COLO829 (cell line): ENCODE data around the gene MXRA7.

Source experiments
- DNase-seq: peaks from one replicate; pipeline ENCODE4 v3.0.0; 2012; ENCODE audit warnings: low spot score

The MXRA7 gene

DNA sequence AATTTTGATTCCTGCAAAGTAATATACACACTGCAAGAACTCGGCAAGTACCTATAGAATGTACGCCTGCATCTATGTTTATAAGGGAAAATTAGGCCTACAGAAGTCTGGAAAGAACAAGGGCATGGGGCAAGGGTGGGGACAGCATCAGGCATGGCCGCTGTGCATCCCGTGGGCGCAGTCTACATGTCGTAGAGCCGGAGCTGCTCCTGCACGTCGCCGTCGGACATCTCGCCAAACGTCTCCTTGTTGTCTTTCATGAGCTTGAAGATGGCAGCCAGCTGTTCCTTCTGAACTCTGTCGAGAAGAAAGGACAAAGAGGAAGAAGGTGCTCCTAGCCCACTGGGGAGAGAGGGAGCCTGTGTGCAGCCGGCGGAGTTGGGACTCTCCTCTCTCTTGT lies 33.4 kb downstream of the MXRA7 start:
- DNase-seq, result no peak

DNA sequence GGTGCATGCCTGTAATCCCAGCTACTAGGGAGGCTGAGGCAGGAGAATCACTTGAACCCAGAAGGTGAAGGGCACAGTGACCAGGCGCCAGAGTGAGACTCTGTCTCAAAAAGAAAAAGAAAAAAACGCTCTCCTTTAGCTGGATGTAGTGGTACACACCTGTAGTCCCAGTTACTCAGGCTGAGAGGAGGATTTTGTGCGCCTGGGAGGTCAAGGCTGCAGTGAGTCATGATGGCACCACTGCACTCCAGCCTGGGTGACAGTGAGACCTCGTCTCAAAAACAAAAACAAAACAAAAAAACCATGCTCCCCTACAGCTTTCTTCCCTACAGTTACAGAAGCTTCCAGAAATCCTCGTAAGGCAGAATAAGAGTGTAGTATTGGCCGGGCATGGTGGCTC lies 34.1 kb downstream of the MXRA7 start:
- DNase-seq, result no peak

DNA sequence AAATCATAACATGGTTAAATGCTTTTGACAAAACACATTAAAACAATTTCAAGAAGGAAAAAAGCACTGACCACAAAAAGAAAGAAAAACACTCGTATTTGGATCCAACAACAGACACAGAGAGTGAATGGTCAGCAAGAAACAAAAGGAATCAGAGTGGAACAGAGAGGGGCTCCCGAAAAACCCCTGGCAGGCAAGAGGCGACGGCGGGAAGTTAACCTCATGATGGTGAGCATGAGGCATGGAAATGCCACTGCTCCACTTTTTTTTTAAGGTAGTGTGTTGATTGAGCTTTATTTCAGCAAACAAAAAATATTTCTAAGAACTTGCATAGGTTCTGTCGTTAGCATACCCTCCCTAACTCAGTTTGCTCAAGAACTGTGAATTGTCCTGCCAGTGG lies 35.1 kb downstream of the MXRA7 start:
- no peak for DNase-seq

DNA sequence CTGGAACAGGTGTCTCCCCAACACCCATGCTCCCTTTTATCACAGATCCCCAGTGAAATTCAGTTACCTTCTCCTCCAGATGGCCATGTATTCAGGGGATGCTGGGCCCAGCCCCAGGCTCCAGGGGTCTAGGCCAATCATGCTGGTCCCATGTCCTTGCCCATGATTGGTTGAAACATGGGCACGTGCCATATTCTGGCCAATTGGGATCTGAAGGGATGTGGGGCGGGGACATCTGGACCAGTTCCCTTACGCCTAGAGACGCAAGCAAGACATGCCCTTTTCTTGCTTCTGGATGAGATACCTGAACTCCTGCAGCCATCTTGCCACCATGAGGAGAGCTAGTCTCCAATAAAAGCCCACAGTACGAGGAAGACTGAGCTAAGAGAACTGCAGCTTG lies 36.2 kb downstream of the MXRA7 start:
- DNase-seq, result no peak

DNA sequence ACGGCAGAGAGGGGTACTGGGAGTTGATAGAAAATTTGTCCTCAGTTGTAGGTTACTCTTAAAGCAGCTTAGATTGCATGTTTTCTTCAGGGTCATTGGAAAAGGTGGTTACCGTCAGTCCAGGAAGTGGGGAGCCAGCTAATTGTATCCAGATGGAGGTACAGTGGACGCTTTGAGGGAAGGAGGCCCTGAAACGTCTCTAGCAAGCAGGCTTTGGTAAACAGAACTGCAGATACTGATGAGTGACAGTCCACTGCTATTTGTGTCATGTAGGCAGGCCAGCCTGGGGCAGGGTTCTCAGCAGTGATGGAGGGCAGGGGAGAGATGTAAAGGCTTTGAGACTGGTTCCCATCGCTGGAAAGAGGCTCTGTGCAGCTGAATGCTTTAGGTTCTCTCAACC lies 37.0 kb downstream of the MXRA7 start:
- DNase-seq, result no peak

DNA sequence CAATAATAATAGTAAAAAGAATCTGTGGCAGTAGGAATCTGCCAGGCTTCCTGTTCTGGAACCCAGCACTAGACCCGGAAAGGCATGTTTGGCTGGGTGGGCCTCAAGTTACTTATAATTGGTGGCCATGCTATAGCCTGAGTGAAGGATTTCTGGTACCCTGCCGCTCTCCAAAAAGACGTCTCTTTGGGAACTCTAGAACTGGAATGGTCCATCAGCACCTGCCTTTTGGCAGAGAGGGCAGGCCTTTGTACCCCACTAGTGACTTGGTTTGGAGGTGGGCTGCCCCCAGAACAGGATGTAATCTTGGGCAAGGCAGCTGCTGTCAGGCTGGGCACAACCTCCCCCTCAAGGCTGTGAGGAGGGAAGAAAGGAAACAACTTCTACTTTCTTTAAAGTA lies 37.9 kb downstream of the MXRA7 start:
- DNase-seq, result no peak

DNA sequence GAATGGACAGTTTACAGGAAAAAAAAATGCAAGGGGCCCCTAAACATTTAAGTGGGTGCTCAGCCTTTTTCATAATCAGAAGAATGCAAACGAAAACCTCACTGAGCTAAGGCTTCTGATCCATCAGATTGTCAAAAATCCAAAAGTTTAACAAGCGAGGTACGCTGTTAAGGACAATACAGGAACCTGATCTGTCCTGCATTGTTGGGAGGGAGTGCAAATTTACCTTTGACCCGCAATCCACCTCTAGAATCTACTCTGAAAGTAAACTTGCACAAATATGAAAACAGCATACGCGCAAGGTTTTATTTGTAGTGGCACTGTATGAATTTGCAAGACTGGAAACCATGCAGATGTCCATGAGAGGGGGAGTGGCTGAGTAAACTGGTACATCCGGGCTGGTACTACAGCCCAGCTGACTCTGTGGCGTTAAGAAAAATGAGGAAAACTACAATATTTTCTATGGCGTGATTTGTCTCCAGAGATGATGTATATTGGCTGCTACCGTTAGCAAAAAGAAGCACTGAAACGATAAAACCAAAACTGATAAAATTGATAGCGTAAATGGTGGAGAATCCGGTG lies 38.4 kb downstream of the MXRA7 start:
- DNase-seq, result peak; percentile 31

DNA sequence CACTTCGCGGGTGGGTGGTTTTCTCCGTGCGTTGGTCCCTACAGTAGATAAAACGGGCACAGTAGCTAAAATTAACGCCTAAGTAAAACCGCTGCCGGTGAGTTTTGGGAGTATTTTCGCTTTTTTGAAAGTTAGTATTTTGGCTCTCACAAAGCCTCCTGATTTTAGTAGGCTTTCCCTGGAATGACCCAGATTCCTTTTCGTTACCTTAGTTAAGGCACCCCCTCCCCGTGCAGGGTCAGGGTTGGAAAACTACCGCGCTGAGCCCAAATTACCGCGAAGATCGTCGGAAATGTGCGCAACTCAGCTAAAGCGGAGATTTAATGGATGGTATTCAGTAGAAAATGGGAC lies 38.9 kb downstream of the MXRA7 start:
- DNase-seq, result no peak

DNA sequence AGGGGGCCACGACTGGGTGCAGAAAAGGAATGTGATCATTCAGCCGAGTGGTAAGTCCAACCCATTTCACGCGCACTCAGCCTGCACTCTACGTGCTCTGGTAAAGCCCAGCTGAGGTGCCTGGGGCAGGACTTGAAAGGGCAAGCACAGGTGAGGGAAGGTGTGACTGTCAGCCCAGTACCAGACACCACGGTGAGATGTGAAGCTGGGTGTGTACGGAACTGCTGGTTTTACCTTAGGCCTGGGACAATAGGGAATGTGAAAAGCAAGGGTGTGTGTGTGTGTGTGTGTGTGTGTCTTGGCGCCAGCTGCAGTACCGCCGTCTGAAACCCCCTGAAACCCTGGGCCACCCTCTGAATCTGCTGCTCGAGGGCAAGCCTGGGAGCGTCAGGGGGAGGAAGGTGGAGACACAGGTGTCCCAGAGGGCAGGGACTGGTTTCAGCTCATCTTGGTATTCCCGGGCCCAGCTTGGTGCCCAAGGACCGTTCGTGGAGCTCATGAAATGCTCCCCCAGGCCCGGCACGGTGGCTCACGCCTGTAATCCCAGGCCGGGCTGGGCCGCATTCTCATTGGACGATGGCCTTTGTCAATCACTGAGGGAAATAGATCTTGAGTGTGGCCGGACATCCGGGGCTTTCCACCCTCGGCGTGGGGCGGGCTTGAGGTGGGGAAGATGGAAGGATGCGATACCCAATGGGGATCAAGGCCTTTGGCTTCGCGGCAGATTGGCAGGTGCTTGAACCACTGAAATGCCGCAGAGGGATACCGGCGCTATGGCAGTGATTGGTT lies 39.4 kb downstream of the MXRA7 start:
- DNase-seq, result peak; percentile 99

DNA sequence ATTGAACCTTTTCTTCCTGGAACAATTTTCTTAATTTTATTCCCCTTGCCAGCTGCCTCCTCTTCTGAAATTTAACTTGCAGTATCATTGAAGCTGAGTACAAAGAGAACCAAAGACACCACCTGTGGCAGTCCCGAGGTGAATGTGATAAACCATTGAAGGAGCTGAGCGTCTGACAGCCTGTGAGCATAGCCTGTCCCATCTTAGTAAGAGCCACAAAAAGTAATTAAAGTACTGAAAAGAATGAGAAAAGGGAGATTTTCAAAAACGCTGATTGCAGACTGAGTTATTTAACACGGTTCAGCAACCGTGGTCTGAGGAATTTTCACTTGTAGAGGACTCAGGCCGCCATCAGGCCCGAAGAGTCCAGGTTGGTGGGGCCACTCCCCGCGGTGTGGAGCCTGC lies 40.0 kb downstream of the MXRA7 start:
- no peak for DNase-seq

DNA sequence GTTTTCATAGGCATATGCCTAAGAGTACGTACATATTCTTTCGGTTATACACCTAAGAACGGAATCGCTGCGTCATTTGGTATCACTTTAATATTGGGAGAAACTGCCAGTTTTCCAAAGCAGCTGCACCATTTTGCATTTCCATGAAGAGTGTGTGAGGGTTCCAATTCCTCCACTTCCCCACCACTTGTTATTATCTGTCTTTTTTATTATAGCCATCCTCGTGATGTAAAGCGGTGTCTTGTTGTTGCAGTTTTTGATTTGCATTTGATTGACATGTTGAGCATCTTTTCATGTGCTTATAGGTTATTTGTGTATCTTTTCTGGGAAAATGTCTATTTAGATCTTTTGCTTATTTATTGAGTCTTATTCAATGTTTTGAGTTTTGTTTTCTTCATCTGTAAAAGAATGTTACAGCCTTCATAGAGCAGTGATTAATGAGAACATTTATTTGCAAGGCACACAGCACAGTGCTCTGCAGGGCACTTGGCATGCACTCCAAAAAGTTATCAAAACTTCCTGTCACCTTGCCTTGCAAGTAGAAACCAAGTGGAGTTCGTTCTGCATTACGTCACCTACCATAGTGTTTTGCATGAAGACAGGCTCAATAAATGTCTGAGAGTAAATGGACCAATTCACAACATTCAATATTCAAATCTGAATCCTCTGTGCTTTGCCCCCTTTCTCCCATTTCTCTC lies 40.6 kb downstream of the MXRA7 start:
- DNase-seq, result no peak

DNA sequence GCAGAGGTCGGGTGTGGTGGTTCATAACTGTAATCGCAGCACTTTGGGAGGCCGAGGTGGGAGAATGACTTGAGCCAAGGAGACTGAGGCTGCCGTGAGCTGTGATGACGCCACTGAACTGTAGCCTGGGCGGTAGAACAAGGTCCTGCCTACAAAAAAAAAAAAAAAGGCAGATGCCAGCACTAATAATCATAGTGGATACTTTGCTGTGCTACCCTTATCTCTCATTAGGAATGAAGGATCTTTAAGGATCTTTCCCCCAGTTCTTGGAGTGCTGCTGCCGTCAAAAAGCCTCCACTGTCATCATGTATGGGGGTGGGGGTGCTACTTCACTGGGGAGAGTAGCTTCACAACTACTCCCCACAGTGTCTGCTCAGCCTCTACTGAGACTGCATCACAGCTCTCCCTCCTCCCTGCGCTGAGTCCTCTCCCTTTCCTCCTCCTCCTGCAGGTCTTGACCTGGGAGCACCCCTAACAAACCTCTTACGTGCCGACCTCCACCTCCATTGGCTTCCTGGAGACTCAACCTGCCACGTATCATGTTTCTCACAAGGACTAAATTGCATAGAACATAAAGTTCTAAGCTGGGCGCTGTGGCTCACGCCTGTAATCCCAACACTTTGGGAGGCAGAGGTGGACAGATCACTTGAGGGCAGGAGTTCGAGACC lies 42.8 kb downstream of the MXRA7 start:
- DNase-seq, result no peak

DNA sequence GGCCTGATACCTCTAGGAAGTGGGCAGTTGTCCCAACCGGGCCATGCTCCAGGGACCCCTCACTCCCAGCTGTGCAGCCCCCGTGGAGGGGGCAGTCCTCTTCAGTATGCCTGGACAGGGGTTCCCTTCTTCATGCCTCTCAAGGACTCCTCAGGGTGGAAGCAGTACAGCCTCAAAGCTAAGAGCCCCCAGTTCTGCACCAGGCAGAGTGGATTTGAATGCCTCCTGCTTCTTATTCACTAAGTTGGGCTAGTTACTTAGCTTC lies 43.3 kb downstream of the MXRA7 start:
- DNase-seq, result no peak

DNA sequence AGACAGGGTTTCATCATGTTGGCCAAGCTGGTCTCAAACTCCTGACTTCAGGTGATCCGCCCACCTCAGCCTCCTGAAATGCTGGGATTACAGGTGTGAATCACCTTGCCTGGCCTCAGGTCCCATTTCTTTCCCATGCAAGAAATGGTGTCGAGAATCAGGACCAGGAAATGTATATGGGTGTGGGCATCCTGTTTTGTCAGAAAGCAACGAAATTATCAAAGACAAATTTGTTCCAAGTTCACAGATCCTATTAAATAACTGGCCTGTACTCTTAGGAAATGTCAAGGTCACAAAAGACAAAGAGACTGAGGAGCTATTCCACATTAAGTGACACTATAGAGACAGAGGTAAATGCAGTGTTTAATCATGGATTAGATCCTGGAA lies 50.1 kb downstream of the MXRA7 start:
- no peak for DNase-seq

DNA sequence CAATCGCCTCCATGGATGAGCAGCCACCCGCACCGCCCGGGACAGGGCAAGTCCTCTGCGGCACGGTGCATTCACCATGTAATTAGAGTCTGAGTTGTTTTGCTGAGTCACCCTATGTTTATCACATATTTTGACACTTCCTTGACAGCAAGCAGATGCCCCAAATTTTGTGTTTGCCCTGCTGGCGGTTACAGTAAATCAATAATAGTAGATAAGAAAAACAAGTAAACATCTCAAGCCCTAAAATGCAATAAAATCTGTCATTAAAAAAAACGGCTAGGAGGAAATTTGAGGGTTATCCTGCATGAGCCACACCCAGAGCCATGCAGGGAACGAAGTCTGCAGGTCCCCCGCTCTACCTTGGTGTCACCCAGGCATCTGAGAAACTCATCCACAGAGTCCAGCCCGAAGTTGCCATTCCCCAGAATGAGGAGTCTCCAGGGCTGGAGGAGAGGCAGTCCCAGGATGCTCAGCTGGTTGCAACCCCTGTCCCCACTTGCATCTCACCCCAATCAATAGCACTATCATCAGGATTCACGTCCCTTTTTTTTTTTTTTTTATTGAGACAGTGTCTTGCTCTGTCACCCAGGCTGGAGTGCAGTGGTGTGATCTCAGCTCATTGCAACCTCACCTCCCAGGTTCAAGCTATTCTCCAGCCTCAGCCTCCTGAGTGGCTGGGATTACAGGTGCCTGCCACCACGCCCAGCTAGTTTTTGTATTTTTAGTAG lies 50.7 kb downstream of the MXRA7 start:
- DNase-seq, result no peak

DNA sequence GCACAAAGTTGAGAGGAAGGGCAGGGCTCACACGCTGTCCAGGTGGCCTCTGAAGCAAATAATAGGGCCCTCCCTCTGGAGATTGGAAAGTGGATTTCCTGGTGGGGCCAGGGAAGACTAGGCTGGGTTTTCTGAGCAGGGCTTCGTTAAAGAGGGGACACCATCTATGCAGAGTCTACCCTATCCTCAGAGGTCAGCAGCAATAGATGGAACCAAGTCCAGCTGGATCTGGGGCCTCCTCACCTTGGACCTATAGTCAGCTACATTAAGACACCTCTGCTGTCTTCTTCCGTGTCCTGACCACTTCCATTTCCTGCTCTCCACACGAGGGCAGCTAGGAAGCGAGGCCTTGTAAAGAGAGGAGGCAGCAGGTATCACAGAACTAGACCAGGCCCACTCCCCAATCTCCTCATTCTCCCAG lies 52.5 kb downstream of the MXRA7 start:
- no peak for DNase-seq

DNA sequence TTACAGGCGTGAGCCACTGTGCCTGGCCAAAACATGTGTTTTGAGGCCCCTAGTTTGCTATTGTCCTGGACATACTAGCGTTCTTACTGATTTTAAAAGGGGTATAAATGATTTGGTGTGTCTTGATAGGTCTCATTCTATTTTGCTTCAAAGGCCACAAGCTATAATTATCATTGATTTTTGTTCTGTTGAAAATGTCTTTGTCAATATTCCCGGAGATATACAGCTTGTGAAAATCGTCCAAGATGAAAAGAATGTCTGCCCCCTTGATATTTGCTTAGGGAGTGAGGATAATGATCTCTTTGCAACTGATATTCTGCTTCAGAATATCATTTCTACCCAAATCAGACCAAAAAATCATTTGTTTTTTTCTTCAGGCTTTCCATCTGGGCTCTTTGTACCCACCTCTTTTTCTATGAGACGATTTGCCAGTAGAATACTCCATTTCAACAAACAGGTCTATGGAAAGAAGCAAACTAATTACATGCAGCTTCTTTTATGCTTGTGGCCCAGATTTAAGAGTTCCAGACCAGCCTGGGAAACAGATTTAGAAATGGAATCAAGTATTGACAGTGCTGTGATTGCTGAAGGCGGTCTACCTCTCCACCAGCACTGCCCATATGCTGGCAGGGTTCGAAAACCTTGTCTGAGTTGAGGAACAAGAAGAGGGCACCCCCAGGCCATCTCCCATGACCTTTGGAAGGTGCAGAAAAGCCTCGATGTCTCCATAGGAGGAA lies 53.1 kb downstream of the MXRA7 start:
- DNase-seq, result no peak

DNA sequence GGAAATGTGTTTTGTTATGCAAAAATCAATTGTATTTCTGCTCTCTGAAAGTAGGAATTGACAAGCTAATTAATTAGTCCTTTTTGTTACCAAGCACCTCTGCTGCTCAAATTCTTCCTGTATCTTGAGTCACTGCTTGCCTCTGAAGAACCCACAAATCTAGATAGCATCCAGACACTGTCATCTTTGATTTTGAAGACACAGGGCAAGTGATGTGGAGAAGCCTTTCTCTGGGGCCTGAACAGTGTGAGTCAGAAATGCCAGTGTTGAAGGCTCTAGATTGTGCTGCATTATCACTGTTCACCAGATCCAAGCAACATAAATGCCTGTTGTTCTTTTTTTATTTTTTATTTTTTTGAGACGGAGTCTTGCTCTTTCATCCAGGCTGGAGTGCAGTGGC lies 56.4 kb downstream of the MXRA7 start:
- DNase-seq, result no peak

DNA sequence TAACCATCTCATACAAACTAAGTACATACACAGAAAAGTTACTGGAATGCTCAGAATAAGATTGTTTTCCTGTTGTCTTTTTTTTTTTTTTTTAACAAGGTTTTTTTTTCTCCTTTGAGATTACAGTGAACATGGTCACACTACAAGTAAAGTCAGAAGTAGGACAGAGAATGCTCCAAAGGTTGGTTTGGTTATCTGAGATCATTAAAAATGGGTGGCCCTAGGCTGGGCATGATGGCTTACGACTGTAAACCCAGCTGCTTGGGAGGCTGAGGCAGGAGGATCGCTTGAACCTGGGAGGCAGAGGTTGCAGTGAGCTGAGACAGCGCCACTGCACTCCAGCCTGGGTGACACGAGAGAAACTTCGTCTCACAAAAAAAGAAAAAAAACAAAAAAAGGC lies 60.3 kb downstream of the MXRA7 start:
- no peak for DNase-seq

DNA sequence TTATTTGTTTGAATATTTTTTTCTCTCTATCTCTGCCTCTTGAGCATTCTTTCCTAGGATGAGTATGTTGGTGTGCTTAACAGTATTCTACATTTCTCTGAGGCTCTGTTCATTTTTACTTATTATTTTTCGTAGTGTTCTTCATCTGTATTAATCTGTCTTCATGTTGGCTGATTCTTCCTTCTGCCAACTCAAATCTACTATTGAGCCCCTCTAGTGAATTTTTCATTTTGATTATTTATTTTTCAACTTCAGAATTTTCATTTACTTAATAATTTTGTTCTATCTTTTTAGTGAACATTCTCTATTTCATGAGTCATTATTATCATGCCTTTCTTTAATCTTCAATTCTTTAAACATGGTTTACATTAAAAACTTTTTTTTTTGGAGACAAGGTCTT lies 64.1 kb downstream of the MXRA7 start:
- no peak for DNase-seq

DNA sequence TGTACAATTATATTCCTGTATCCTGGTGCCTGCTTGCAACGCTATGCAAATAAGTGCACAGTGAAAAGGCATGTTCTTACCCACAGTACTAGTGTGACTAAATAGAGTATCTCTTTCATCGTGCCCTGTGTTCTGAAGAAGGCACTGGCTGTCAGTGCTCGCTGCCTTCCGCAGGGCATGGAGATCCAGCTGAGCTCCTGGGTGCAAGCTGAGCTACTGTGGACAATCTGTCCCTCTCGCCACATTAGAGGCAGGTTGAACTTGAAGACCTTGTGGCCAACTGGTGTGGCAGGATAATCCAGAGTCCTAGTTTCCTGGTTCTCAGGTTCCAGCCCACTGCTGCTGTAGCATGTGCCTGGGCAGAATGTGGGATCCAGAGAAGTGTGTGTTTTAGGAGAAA lies 65.3 kb downstream of the MXRA7 start:
- DNase-seq, result no peak

DNA sequence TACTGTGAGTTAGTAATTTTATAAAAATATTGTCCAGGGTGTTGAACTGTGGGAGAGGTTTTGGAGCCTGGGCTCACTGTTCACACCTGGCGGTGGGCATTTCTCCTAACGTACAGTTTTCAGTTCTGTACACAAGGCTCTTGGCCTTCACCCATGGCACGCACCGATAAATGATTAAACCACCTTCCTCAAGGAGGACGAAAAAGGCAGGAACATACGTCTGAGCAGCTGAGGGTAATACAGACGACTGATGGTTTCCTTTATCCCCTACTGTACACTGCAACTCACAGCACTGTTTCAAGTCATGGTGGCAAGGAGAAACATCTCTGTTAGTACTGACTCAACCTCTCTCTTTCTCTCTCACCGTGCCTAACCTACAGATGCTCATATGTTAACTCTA lies 65.8 kb downstream of the MXRA7 start:
- DNase-seq, result no peak
